SU-DHL-6 (cell line): ENCODE results near the gene SVIL.

Source experiments
- H2AFZ ChIP-seq: fragments of 200-600 bp; sonication (generic); 2 replicates; pipeline ENCODE4 v1.6.1; 2014; ENCODE audit warnings: low read depth, mild to moderate bottlenecking, moderate library complexity, mixed read lengths, antibody characterized with exemption, low read length; ENCODE audit not compliant: severe bottlenecking
- H3F3A ChIP-seq: fragments of 200-600 bp; shearing (Covaris generic); 2 replicates; pipeline ENCODE4 v1.6.0; 2016; ENCODE audit warnings: antibody characterized with exemption, mild to moderate bottlenecking; ENCODE audit not compliant: insufficient read depth
- H3K27ac ChIP-seq: fragments of 200-600 bp; sonication (generic); 2 replicates; pipeline ENCODE4 v1.5.1; 2016; ENCODE audit warnings: low read depth, mild to moderate bottlenecking, low read length, moderate library complexity, mixed read lengths
- H3K27me3 ChIP-seq: fragments of 200-600 bp; sonication (generic), shearing (Covaris generic); 2 replicates; pipeline ENCODE4 v1.6.0; 2014; ENCODE audit warnings: mild to moderate bottlenecking, low read length
- H3K36me3 ChIP-seq: fragments of 200-600 bp; sonication (generic); 2 replicates; pipeline ENCODE4 v1.6.1; 2014; ENCODE audit warnings: mild to moderate bottlenecking, low read length, mixed read lengths
- H3K4me2 ChIP-seq: fragments of 300-600, 200-600 bp; shearing (Covaris generic), sonication (generic); 2 replicates; pipeline ENCODE4 v1.6.0; 2014; ENCODE audit warnings: low read length, low read depth, mild to moderate bottlenecking; ENCODE audit not compliant: poor library complexity, severe bottlenecking
- H3K4me3 ChIP-seq: fragments of 200-600 bp; sonication (generic); 2 replicates; pipeline ENCODE4 v1.5.1; 2014; ENCODE audit warnings: antibody characterized with exemption, low read length, mild to moderate bottlenecking, mixed read lengths; ENCODE audit not compliant: insufficient read depth, poor library complexity, severe bottlenecking
- H3K79me2 ChIP-seq: fragments of 200-600 bp; sonication (generic); 2 replicates; pipeline ENCODE4 v1.6.1; 2014; ENCODE audit warnings: mild to moderate bottlenecking, low read length, moderate library complexity; ENCODE audit not compliant: insufficient read depth
- H3K9ac ChIP-seq: fragments of 200-600 bp; sonication (generic); 2 replicates; pipeline ENCODE4 v1.7.0; 2014; ENCODE audit warnings: mild to moderate bottlenecking, low read length
- H3K9me2 ChIP-seq: fragments of 200-600 bp; sonication (generic); replicated peaks from 2 replicates; pipeline ENCODE4 v1.6.1; 2014; ENCODE audit warnings: low read length; ENCODE audit not compliant: insufficient read depth
- H3K9me3 ChIP-seq: fragments of 200-600 bp; sonication (generic); 2 replicates; pipeline ENCODE4 v1.6.1; 2014; ENCODE audit warnings: low read length, mixed read lengths; ENCODE audit not compliant: insufficient read depth
- H4K20me1 ChIP-seq: fragments of 200-600 bp; sonication (generic); 2 replicates; pipeline ENCODE4 v1.6.1; 2014; ENCODE audit warnings: low read depth, mild to moderate bottlenecking, antibody characterized with exemption, low read length, moderate library complexity, mixed read lengths
- EZH2phosphoT487 ChIP-seq: fragments of 200-600 bp; sonication (generic), shearing (Covaris generic); conservative IDR thresholded peaks from 2 replicates; pipeline ENCODE4 v1.6.1; 2018; ENCODE audit warnings: mild to moderate bottlenecking, antibody characterized with exemption, low read length, moderate library complexity, mixed read lengths
- TF ChIP-seq, protein P1 (sequence below): fragments of 200-600 bp; sonication (generic); IDR thresholded peaks from one replicate; pipeline ENCODE4 v1.5.1; 2017; ENCODE audit warnings: antibody characterized with exemption, mild to moderate bottlenecking, low read length, moderate library complexity; ENCODE audit not compliant: insufficient read depth, poor library complexity, severe bottlenecking

The SVIL gene

DNA sequence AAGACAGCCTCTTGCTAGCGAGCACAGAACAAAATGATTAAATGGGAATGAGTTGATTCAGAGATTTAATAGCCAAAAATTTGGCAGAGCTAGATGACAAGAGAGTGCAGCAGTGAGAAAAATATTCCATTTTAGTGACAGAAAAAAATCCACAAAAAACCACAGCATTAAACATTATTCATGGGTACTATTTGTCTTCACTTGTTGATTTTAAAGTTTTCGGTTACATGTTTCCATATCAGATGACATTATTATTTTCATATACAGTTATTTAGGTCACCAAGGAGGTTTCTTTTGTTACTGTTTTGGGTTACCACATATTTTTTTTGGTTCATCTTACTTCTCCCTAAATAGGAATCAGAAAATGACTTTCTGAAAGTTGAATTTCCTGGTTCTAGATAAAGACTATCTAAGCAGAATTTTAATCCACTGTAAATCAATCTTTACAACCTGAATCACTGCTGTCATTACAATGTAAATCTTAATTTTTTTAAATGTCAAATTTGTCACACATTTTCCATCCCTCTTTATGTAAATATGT is 87.9 kb downstream of the SVIL start:
- Histone ChIP-seq H4K20me1 (no peaks in the 10 kb centered on the region), H3K27me3 (no peaks in the 10 kb centered on the region), H3K9ac (no peak overlapping the region), H3K9me3 (no peaks in the 10 kb centered on the region), H3K27ac (no peak overlapping the region), H3F3A (no peaks in the 10 kb centered on the region), H3K9me2 (no peaks in the 10 kb centered on the region), H2AFZ (no peak overlapping the region), H3K4me2 (no peak overlapping the region), H3K4me3 (no peak overlapping the region), H3K79me2 (no peaks in the 10 kb centered on the region), H3K36me3 (no peaks in the 10 kb centered on the region)
- TF ChIP-seq, protein P1, sequence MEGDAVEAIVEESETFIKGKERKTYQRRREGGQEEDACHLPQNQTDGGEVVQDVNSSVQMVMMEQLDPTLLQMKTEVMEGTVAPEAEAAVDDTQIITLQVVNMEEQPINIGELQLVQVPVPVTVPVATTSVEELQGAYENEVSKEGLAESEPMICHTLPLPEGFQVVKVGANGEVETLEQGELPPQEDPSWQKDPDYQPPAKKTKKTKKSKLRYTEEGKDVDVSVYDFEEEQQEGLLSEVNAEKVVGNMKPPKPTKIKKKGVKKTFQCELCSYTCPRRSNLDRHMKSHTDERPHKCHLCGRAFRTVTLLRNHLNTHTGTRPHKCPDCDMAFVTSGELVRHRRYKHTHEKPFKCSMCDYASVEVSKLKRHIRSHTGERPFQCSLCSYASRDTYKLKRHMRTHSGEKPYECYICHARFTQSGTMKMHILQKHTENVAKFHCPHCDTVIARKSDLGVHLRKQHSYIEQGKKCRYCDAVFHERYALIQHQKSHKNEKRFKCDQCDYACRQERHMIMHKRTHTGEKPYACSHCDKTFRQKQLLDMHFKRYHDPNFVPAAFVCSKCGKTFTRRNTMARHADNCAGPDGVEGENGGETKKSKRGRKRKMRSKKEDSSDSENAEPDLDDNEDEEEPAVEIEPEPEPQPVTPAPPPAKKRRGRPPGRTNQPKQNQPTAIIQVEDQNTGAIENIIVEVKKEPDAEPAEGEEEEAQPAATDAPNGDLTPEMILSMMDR: no peak
- TF ChIP-seq EZH2phosphoT487: no peak

DNA sequence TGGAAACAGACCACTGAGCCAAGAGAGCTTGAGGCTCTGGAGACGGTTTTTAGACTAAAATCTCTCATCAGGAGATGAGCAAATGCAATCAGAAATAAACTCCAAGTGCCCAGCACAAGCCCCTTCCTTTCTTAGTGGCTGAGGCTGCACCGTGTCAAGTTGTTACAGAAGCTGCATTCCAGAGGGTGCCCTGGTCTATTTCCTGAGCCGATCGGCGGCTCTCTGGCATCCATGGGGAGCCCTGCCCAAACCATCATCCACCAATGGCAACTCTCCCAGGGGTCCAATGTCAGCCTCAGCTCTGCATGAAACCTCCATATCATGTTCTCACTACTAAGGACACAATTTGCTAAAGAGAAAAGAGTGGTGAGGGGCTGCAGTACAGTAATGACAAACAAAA is 89.6 kb downstream of the SVIL start:
- Histone ChIP-seq H3F3A (no peaks in the 10 kb centered on the region), H3K9me3 (no peaks in the 10 kb centered on the region), H3K4me2 (no peak overlapping the region), H2AFZ (no peak overlapping the region), H3K79me2 (no peaks in the 10 kb centered on the region), H3K4me3 (no peak overlapping the region), H3K9ac (no peak overlapping the region), H3K27me3 (no peaks in the 10 kb centered on the region), H4K20me1 (no peaks in the 10 kb centered on the region), H3K27ac (no peak overlapping the region), H3K36me3 (no peaks in the 10 kb centered on the region), H3K9me2 (no peaks in the 10 kb centered on the region)
- TF ChIP-seq EZH2phosphoT487: no peak
- TF ChIP-seq, protein P1: no peak

DNA sequence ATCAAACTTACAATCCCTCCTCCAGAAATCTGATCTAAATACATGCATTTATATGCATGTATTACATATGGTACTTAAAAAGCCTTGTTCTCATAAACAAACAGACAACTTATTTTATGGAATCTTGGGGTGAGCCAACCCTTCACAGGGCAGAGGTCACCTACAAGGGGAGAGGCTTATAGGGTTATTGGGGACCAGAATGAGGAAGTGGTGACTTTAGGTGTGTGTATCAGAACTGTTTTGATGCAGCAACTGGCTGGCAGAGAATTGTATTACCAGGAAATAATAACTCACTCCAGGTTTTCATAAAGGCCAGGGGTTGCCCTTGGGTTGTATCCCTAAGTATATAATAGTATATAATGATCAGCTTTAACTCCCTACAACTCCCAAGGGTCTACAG is 91.1 kb downstream of the SVIL start:
- TF ChIP-seq, protein P1: no peak
- no peak for TF ChIP-seq EZH2phosphoT487
- Histone ChIP-seq H3K9ac (no peak overlapping the region), H3K79me2 (no peaks in the 10 kb centered on the region), H2AFZ (no peak overlapping the region), H4K20me1 (no peaks in the 10 kb centered on the region), H3K9me3 (no peaks in the 10 kb centered on the region), H3F3A (no peaks in the 10 kb centered on the region), H3K27ac (no peak overlapping the region), H3K4me2 (no peak overlapping the region), H3K9me2 (no peaks in the 10 kb centered on the region), H3K4me3 (no peak overlapping the region), H3K36me3 (no peaks in the 10 kb centered on the region), H3K27me3 (no peaks in the 10 kb centered on the region)

DNA sequence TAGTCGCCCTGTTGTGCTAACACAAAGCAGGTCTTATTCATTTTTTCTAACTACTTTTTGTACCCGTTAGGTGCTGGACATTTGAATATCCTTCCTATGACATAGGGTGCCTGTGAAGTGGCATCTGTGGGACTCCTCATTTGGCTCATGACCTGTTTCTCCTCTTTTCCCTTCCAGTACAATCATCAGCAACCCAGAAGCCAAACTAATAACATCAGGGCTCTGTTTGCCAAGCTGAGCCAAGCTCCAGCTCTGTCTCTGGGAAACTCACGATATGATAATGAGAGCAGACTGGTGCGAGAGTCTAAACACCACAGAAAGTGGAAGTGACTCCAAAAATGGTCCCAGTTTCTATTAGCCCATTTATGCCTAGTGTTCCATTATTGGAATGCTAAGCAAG is 92.0 kb downstream of the SVIL start:
- Histone ChIP-seq H3K9me2 (no peaks in the 10 kb centered on the region), H3K9ac (no peak overlapping the region), H3K4me2 (no peak overlapping the region), H3K36me3 (no peaks in the 10 kb centered on the region), H3K27me3 (no peaks in the 10 kb centered on the region), H2AFZ (no peak overlapping the region), H3K9me3 (no peaks in the 10 kb centered on the region), H3K79me2 (no peaks in the 10 kb centered on the region), H3K27ac (no peak overlapping the region), H4K20me1 (no peaks in the 10 kb centered on the region), H3K4me3 (no peak overlapping the region), H3F3A (no peaks in the 10 kb centered on the region)
- TF ChIP-seq EZH2phosphoT487: no peak
- TF ChIP-seq, protein P1: no peak
